HCT116 (cell line): ENCODE results near the gene DNAJC25. TPM values are rescaled to one million over a fixed set of nuclear protein-coding genes. Genes with fewer than 3 reads are reported as not detected.

Source experiments
- ATAC-seq: fragments of 200-7000 bp; cut with Tn5 transposase; 2 replicates; pipeline ENCODE4 v1.9.1; 2020; ENCODE audit warnings: mild to moderate bottlenecking, moderate library complexity
- BruUV-seq: library from RNA; stranded (reverse); fragments of 400-500 nt; replicated peaks from 2 replicates; lab custom pipeline; 2021; lab: Mats Ljungman, UMichigan
- CTCF ChIA-PET: fragments of 300-600 bp; sonication (Branson Sonifier 250); formaldehyde crosslinking; loops from one replicate; lab custom pipeline; 2021; ENCODE audit warnings: antibody characterized with exemption; lab: Charles Lee
- POLR2A ChIA-PET: fragments of 300-600, 350-600 bp; sonication (Branson Sonifier 250); formaldehyde crosslinking; loops from one replicate; lab custom pipeline; 2021; ENCODE audit warnings: antibody characterized with exemption; lab: Charles Lee
- RAD21 ChIA-PET, 2 experiments: fragments of 300-600 bp; sonication (Branson Sonifier 250); formaldehyde crosslinking; loops; one replicate each; lab custom pipeline; 2023; ENCODE audit warnings: low total read pairs in 2 of 2; ENCODE audit not compliant: uncharacterized antibody in 2 of 2, unreplicated experiment in 2 of 2, low non-redundant PET in 1 of 2; lab: Charles Lee
- DNase-seq: peaks from one replicate; pipeline ENCODE4 v3.0.0-alpha.2; 2010; ENCODE audit warnings: low read depth, low spot score
- H2AFZ ChIP-seq: fragments of 200-600 bp; shearing (Covaris generic), sonication (generic); 2 replicates; pipeline ENCODE4 v1.6.1; 2017; ENCODE audit warnings: low read depth, mixed run types, mixed read lengths, antibody characterized with exemption, low read length; ENCODE audit not compliant: poor library complexity, severe bottlenecking
- H3K27ac ChIP-seq: 2 replicates; pipeline ENCODE4 v1.5.1; 2012; ENCODE audit warnings: low read depth, low read length
- H3K27me3 ChIP-seq: fragments of 200-600 bp; sonication (generic); 2 replicates; pipeline ENCODE4 v1.6.1; 2016; ENCODE audit warnings: mixed run types, low read length, mixed read lengths; ENCODE audit not compliant: insufficient read depth
- H3K36me3 ChIP-seq, 2 experiments: fragments of 200-500 bp in 1 of 2; fragments of 200-600 bp in 1 of 2; sonication (Bioruptor generic) in 1 of 2; sonication (generic) in 1 of 2; 2 replicates each; pipeline versions ENCODE4 v1.5.1 to v1.6.1; 2014 to 2016; ENCODE audit warnings: low read length in 2 of 2, inconsistent platforms in 1 of 2, mixed read lengths in 1 of 2, mixed run types in 1 of 2; ENCODE audit not compliant: insufficient read depth in 2 of 2, control insufficient read depth in 1 of 2
- H3K4me1 ChIP-seq, 2 experiments: fragments of 200-600 bp in 1 of 2; sonication (generic) in 1 of 2; 2 replicates each; pipeline versions ENCODE4 v1.5.1 to v1.6.1; 2012 to 2017; ENCODE audit warnings: low read length in 2 of 2, inconsistent platforms in 1 of 2, mild to moderate bottlenecking in 1 of 2, mixed read lengths in 1 of 2, mixed run types in 1 of 2, moderate library complexity in 1 of 2; ENCODE audit not compliant: insufficient read depth in 2 of 2, control insufficient read depth in 1 of 2
- H3K4me2 ChIP-seq: fragments of 200-600 bp; sonication (generic); 2 replicates; pipeline ENCODE4 v1.6.1; 2017; ENCODE audit warnings: mixed run types, low read length, mixed read lengths
- H3K4me3 ChIP-seq, 2 experiments: fragments of 200-600 bp in 1 of 2; sonication (generic) in 1 of 2; replicated peaks in 1 of 2; 2 replicates each; pipeline ENCODE4 v1.5.1; 2011 to 2016; ENCODE audit warnings: low read length in 2 of 2, control low read depth in 1 of 2, low read depth in 1 of 2, mild to moderate bottlenecking in 1 of 2, mixed read lengths in 1 of 2, mixed run types in 1 of 2
- H3K79me2 ChIP-seq: fragments of 200-600 bp; sonication (generic); 2 replicates; pipeline ENCODE4 v1.6.1; 2017; ENCODE audit warnings: mild to moderate bottlenecking, mixed run types, low read length, moderate library complexity, mixed read lengths; ENCODE audit not compliant: insufficient read depth
- H3K9ac ChIP-seq: fragments of 200-600 bp; sonication (generic); 2 replicates; pipeline ENCODE4 v1.6.1; 2016; ENCODE audit warnings: low read length, mixed read lengths
- H3K9me2 ChIP-seq: fragments of 200-600 bp; sonication (generic), shearing (Covaris generic); 2 replicates; pipeline ENCODE4 v1.6.1; 2017; ENCODE audit warnings: mixed run types, mild to moderate bottlenecking, moderate library complexity; ENCODE audit not compliant: insufficient read depth
- H3K9me3 ChIP-seq, 2 experiments: fragments of 200-500 bp in 1 of 2; fragments of 200-600 bp in 1 of 2; sonication (Bioruptor generic) in 1 of 2; sonication (generic) in 1 of 2; 2 replicates each; pipeline ENCODE4 v1.6.1; 2014 to 2017; ENCODE audit warnings: low read length in 2 of 2, mixed read lengths in 2 of 2, inconsistent platforms in 1 of 2, low read depth in 1 of 2, mild to moderate bottlenecking in 1 of 2, mixed run types in 1 of 2, moderate library complexity in 1 of 2; ENCODE audit not compliant: control insufficient read depth in 1 of 2, insufficient read depth in 1 of 2
- H4K20me1 ChIP-seq: fragments of 200-600 bp; sonication (generic), shearing (Covaris generic); 2 replicates; pipeline ENCODE4 v1.6.1; 2017; ENCODE audit warnings: mixed run types, mild to moderate bottlenecking, moderate library complexity; ENCODE audit not compliant: insufficient read depth
- CBX3 ChIP-seq: IDR thresholded peaks from 2 replicates; pipeline ENCODE4 v1.6.1; 2012; ENCODE audit warnings: low read depth
- EGR1 ChIP-seq: IDR thresholded peaks from 2 replicates; pipeline ENCODE4 v1.6.1; 2012; ENCODE audit warnings: low read depth
- ELF1 ChIP-seq: IDR thresholded peaks from 2 replicates; pipeline ENCODE4 v1.6.1; 2012; ENCODE audit warnings: low read depth, borderline replicate concordance
- EZH2phosphoT487 ChIP-seq: fragments of 200-600 bp; IDR thresholded peaks from 2 replicates; pipeline ENCODE4 v1.6.1; 2018; ENCODE audit warnings: antibody characterized with exemption, borderline replicate concordance
- FOSL1 ChIP-seq: IDR thresholded peaks from 2 replicates; pipeline ENCODE4 v1.6.1; 2012; ENCODE audit warnings: low read depth
- JUND ChIP-seq: IDR thresholded peaks from 2 replicates; pipeline ENCODE4 v1.6.1; 2012
- POLR2A ChIP-seq: IDR thresholded peaks from 2 replicates; pipeline ENCODE4 v1.7.0; 2011; ENCODE audit warnings: borderline replicate concordance; ENCODE audit not compliant: insufficient read depth, insufficient read length; ENCODE audit errors: extremely low read depth
- POLR2AphosphoS5 ChIP-seq: IDR thresholded peaks from 2 replicates; pipeline ENCODE4 v1.6.1; 2011; ENCODE audit warnings: mild to moderate bottlenecking, low read depth, low read length, moderate library complexity
- RAD21 ChIP-seq: IDR thresholded peaks from 2 replicates; pipeline ENCODE4 v1.6.1; 2012; ENCODE audit warnings: low read depth, mild to moderate bottlenecking
- SP1 ChIP-seq: IDR thresholded peaks from 2 replicates; pipeline ENCODE4 v1.6.1; 2012; ENCODE audit warnings: low read depth
- SRF ChIP-seq: IDR thresholded peaks from 2 replicates; pipeline ENCODE4 v1.6.1; 2012; ENCODE audit warnings: low read depth
- YY1 ChIP-seq: IDR thresholded peaks from 2 replicates; pipeline ENCODE4 v1.6.1; 2011; ENCODE audit warnings: low read length, low read depth, moderate library complexity, mild to moderate bottlenecking; ENCODE audit not compliant: insufficient replicate concordance; ENCODE audit errors: extremely low read depth
- ZBTB33 ChIP-seq: IDR thresholded peaks from 2 replicates; pipeline ENCODE4 v1.6.1; 2011; ENCODE audit warnings: mild to moderate bottlenecking, low read length, moderate library complexity; ENCODE audit not compliant: insufficient replicate concordance; ENCODE audit errors: extremely low read depth
- ZNF274 ChIP-seq: fragments of 200-500 bp; sonication (Bioruptor generic); IDR thresholded peaks from 2 replicates; pipeline ENCODE4 v1.6.1; 2014; ENCODE audit warnings: mild to moderate bottlenecking, low read depth, low read length, inconsistent platforms
- intact Hi-C: fragments of 100-400 bp; cut with micrococcal nuclease; formaldehyde crosslinking; loops from 2 replicates; pipeline ENCODE4 v1.10.0; 2022
- total RNA-seq: library from RNA; stranded (reverse); gene quantifications from one replicate; pipeline ENCODE4 v1.2.1, GENCODE V29; 2021; ENCODE audit not compliant: unreplicated experiment
- TF ChIP-seq, protein P1 (sequence below): IDR thresholded peaks from 2 replicates; pipeline ENCODE4 v1.6.1; 2012; ENCODE audit warnings: low read depth

The DNAJC25 gene
- total RNA-seq, 1 experiment from 2014 or later = 7.1 TPM

DNA sequence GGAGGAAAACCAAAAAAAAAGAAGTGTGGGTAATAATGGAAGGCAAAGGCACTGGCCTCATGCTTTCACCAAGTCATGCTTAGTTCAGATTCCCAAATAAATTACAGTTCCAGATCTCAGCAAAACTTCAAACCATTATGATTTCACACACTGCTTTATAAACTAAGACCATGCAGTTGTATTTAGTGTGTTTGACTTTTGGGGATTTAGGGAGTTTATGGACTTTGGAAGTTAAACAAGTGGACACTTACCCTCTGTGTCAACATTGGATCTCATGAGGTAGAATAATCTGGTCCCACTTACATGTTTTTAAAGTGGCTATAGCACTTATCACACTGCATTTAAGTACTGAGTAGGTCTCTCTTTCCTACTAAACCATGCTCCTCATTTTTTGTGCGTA, 3.7 kb downstream of the DNAJC25 start:
- no peak overlapping the region for H3K9ac ChIP-seq
- no peak overlapping the region for H3K27ac ChIP-seq
- ChIA-PET CTCF (no interaction called here), RAD21 (no interaction called here), POLR2A (no interaction called here)
- intact Hi-C loops = loop anchor here (5.0 to 10.0 kb wide), 2 partner anchors 440 to 697 kb away; partner anchors contain the start of gene PTBP3
- H3K4me3 ChIP-seq = no peak overlapping the region
- H3K9me2 ChIP-seq = no peaks in the 10 kb centered on the region
- DNase-seq (no peak), ATAC-seq (no peak)
- peaks cover 21% of the 10 kb centered on the region; the same call in 1 of the 2 replicates for H4K20me1 ChIP-seq
- no TSS peak for BruUV-seq
- no peaks in the 10 kb centered on the region for H3K9me3 ChIP-seq
- no peak for TF ChIP-seq ZBTB33
- TF ChIP-seq SRF = no peak
- no peak for TF ChIP-seq EGR1
- no peak for TF ChIP-seq JUND
- TF ChIP-seq, protein P1, sequence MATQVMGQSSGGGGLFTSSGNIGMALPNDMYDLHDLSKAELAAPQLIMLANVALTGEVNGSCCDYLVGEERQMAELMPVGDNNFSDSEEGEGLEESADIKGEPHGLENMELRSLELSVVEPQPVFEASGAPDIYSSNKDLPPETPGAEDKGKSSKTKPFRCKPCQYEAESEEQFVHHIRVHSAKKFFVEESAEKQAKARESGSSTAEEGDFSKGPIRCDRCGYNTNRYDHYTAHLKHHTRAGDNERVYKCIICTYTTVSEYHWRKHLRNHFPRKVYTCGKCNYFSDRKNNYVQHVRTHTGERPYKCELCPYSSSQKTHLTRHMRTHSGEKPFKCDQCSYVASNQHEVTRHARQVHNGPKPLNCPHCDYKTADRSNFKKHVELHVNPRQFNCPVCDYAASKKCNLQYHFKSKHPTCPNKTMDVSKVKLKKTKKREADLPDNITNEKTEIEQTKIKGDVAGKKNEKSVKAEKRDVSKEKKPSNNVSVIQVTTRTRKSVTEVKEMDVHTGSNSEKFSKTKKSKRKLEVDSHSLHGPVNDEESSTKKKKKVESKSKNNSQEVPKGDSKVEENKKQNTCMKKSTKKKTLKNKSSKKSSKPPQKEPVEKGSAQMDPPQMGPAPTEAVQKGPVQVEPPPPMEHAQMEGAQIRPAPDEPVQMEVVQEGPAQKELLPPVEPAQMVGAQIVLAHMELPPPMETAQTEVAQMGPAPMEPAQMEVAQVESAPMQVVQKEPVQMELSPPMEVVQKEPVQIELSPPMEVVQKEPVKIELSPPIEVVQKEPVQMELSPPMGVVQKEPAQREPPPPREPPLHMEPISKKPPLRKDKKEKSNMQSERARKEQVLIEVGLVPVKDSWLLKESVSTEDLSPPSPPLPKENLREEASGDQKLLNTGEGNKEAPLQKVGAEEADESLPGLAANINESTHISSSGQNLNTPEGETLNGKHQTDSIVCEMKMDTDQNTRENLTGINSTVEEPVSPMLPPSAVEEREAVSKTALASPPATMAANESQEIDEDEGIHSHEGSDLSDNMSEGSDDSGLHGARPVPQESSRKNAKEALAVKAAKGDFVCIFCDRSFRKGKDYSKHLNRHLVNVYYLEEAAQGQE = no peak
- no peak for TF ChIP-seq ELF1
- TF ChIP-seq POLR2AphosphoS5 = no peak
- TF ChIP-seq ZNF274 = no peak
- no peak for TF ChIP-seq EZH2phosphoT487
- TF ChIP-seq RAD21 = no peak
- TF ChIP-seq FOSL1 = no peak
- no peak for TF ChIP-seq CBX3
- TF ChIP-seq YY1 = no peak
- TF ChIP-seq POLR2A = no peak
- no peak for TF ChIP-seq SP1
- H2AFZ ChIP-seq = no peak overlapping the region
- H3K4me1 ChIP-seq = peaks cover 2 to 17% of the 10 kb centered on the region in 2 experiments; a peak in 2 of 4 replicates
- no peaks in the 10 kb centered on the region for H3K27me3 ChIP-seq
- peaks cover 85% of the 10 kb centered on the region for H3K79me2 ChIP-seq
- peaks cover 0 to 11% of the 10 kb centered on the region in 2 experiments; a peak in 1 of 4 replicates for H3K36me3 ChIP-seq
- H3K4me2 ChIP-seq = no peak overlapping the region
